HEK293T (cell line): ENCODE data around the gene KRTAP10-10.
"Not testable (repeated sequence)": the region's sequence is repeated elsewhere in the genome, so short reads cannot be mapped to it uniquely, and the experiment has no call there.

Experiments
- ARNT ChIP-seq: fragments of 450-650 bp; IDR thresholded peaks from 2 replicates; pipeline ENCODE4 v1.6.1; 2017; ENCODE audit warnings: mild to moderate bottlenecking
- BHLHE40 ChIP-seq: fragments of 450-650 bp; IDR thresholded peaks from 2 replicates; pipeline ENCODE4 v1.6.1; 2016; ENCODE audit warnings: mild to moderate bottlenecking, moderate library complexity, borderline replicate concordance
- ELF4 ChIP-seq: fragments of 450-650 bp; IDR thresholded peaks from 2 replicates; pipeline ENCODE4 v1.6.1; 2017; ENCODE audit warnings: antibody characterized with exemption
- FOXA1 ChIP-seq: fragments of 450-650 bp; IDR thresholded peaks from 2 replicates; pipeline ENCODE4 v1.6.1; 2016; ENCODE audit warnings: mild to moderate bottlenecking
- FOXK2 ChIP-seq: fragments of 450-650 bp; IDR thresholded peaks from 2 replicates; pipeline ENCODE4 v1.6.1; 2016; ENCODE audit warnings: mild to moderate bottlenecking
- FOXM1 ChIP-seq: fragments of 450-650 bp; IDR thresholded peaks from 2 replicates; pipeline ENCODE4 v1.6.1; 2017; ENCODE audit warnings: mild to moderate bottlenecking, borderline replicate concordance
- HDGF ChIP-seq: fragments of 450-650 bp; IDR thresholded peaks from 2 replicates; pipeline ENCODE4 v1.6.1; 2017; ENCODE audit warnings: antibody characterized with exemption, borderline replicate concordance
- L3MBTL2 ChIP-seq: fragments of 450-650 bp; conservative IDR thresholded peaks from 2 replicates; pipeline ENCODE4 v1.6.1; 2016; ENCODE audit warnings: mild to moderate bottlenecking
- SP1 ChIP-seq: fragments of 450-650 bp; IDR thresholded peaks from 2 replicates; pipeline ENCODE4 v1.6.1; 2017
- SUZ12 ChIP-seq: fragments of 450-650 bp; IDR thresholded peaks from 2 replicates; pipeline ENCODE4 v1.6.1; 2016; ENCODE audit warnings: mild to moderate bottlenecking
- TF ChIP-seq, protein P1 (sequence below): fragments of 450-650 bp; IDR thresholded peaks from 2 replicates; pipeline ENCODE4 v1.6.1; 2016

DNA sequence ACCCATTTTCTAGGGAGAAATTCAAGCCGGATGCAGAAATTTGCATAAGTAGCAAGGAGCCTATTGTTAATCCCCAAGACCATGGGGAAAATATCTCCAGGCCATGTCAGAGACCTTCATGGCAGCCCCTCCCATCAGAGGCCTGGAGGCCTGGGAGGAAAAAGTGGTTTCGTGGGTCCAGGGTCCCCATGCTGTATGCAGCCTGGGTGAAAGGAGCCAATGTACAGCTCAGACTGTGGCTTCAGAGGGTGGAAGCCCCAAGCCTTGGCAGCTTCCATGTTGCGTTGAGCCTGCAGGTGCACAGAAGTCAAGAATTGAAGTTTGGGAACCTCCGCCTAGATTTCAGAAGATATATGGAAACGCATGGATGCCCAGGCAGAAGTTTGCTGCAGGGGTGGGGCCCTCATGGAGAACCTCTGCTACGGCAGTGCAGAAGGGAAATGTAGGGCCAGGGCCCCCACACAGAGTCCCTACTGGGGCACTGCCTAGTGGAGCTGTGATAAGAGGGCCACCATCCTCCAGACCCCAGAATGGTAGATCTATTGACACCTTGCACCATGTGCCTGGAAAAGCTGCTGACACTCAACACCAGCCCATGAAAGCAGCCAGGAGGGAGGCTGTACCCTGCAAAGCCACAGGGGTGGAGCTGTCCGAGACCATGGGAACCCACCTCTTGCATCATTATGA is 26.9 kb upstream of the KRTAP10-10 start:
- not testable (repeated sequence) for TF ChIP-seq FOXA1, SUZ12, HDGF, FOXM1, L3MBTL2, BHLHE40, SP1, FOXK2, ARNT, ELF4
- TF ChIP-seq, protein P1, sequence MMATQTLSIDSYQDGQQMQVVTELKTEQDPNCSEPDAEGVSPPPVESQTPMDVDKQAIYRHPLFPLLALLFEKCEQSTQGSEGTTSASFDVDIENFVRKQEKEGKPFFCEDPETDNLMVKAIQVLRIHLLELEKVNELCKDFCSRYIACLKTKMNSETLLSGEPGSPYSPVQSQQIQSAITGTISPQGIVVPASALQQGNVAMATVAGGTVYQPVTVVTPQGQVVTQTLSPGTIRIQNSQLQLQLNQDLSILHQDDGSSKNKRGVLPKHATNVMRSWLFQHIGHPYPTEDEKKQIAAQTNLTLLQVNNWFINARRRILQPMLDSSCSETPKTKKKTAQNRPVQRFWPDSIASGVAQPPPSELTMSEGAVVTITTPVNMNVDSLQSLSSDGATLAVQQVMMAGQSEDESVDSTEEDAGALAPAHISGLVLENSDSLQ, result not testable (repeated sequence)
